B cell (primary cell): ENCODE data around the gene INTS12. TPM values are rescaled to one million over a fixed set of nuclear protein-coding genes. Genes with fewer than 3 reads are reported as not detected.

ENCODE experiments used
- ATAC-seq: fragments of 200-7000 bp; cut with Tn5 transposase; one replicate; pipeline ENCODE4 v1.10.0; 2021; ENCODE audit warnings: low read depth, mild to moderate bottlenecking, moderate number of reproducible peaks, moderate library complexity
- CTCF ChIA-PET: fragments of 350-600 bp; sonication (Branson Sonifier 250); formaldehyde crosslinking; loops from one replicate; lab custom pipeline; 2021; ENCODE audit warnings: antibody characterized with exemption, inconsistent platforms; lab: Charles Lee
- POLR2A ChIA-PET: fragments of 350-600 bp; sonication (Branson Sonifier 250); formaldehyde crosslinking; loops from one replicate; lab custom pipeline; 2021; ENCODE audit warnings: antibody characterized with exemption; lab: Charles Lee
- DNase-seq: peaks from one replicate; pipeline ENCODE4 v3.0.0; 2013
- H2AFZ ChIP-seq: 2 replicates; pipeline ENCODE4 v1.6.1; 2012; ENCODE audit warnings: mild to moderate bottlenecking, low read depth, low read length; ENCODE audit not compliant: insufficient read depth, poor library complexity, severe bottlenecking
- H3K27ac ChIP-seq, 2 donors: 1 replicate in 1 of 2; 2 replicates in 1 of 2; pipeline ENCODE4 v1.5.1; 2012 to 2013; ENCODE audit warnings: low read length in 2 of 2, mild to moderate bottlenecking in 2 of 2, moderate library complexity in 1 of 2
- H3K27me3 ChIP-seq, 4 experiments: fragments of 200-600 bp in 1 of 4; sonication (generic) in 1 of 4; replicated peaks in 1 of 4; 1 replicate in 2 of 4; 2 replicates in 2 of 4; pipeline versions ENCODE4 v1.6.1 to v1.7.0; 2013 to 2016; ENCODE audit warnings: low read length in 3 of 4, mild to moderate bottlenecking in 2 of 4, mixed read lengths in 1 of 4, moderate library complexity in 1 of 4; ENCODE audit not compliant: insufficient read depth in 4 of 4, control insufficient read depth in 3 of 4; ENCODE audit errors: control extremely low read depth in 1 of 4
- H3K36me3 ChIP-seq, 2 experiments: replicated peaks in 1 of 2; 1 replicate in 1 of 2; 2 replicates in 1 of 2; pipeline versions ENCODE4 v1.6.1 to v1.7.1; 2013; ENCODE audit warnings: low read length in 1 of 2; ENCODE audit not compliant: insufficient read depth in 2 of 2, control insufficient read depth in 1 of 2; ENCODE audit errors: control extremely low read depth in 1 of 2, extremely low read depth in 1 of 2
- H3K4me1 ChIP-seq, 2 donors: fragments of 200-600 bp in 1 of 2; sonication (generic) in 1 of 2; 1 replicate in 1 of 2; 2 replicates in 1 of 2; pipeline versions ENCODE4 v1.5.1 to v1.6.1; 2013 to 2017; ENCODE audit warnings: low read length in 2 of 2; ENCODE audit not compliant: control insufficient read depth in 2 of 2, insufficient read depth in 2 of 2
- H3K4me2 ChIP-seq: replicated peaks from 2 replicates; pipeline ENCODE3; 2012; ENCODE audit warnings: mild to moderate bottlenecking, low read depth, low read length; ENCODE audit not compliant: poor library complexity, severe bottlenecking
- H3K4me3 ChIP-seq, 5 experiments: fragments of 200-600 bp in 1 of 5; sonication (generic) in 1 of 5; 1 replicate in 3 of 5; 2 replicates in 2 of 5; pipeline versions ENCODE4 v1.5.1 to v1.7.0; 2011 to 2016; ENCODE audit warnings: low read length in 4 of 5, mild to moderate bottlenecking in 4 of 5, low read depth in 2 of 5, control low read depth in 1 of 5, moderate library complexity in 1 of 5; ENCODE audit not compliant: insufficient read depth in 1 of 5; ENCODE audit errors: control extremely low read depth in 1 of 5, extremely low read depth in 1 of 5
- H3K79me2 ChIP-seq: fragments of 200-600 bp; sonication (generic); one replicate; pipeline ENCODE4 v1.6.0; 2016; ENCODE audit warnings: low read length; ENCODE audit not compliant: control insufficient read depth, insufficient read depth
- H3K9ac ChIP-seq: fragments of 200-600 bp; sonication (generic); 2 replicates; pipeline ENCODE4 v1.6.1; 2017; ENCODE audit warnings: mild to moderate bottlenecking, low read length, moderate library complexity
- H3K9me3 ChIP-seq, 3 donors: one replicate each; pipeline versions ENCODE4 v1.6.1 to v1.7.1; 2013; ENCODE audit warnings: low read length in 2 of 3; ENCODE audit not compliant: control insufficient read depth in 2 of 3, insufficient read depth in 1 of 3; ENCODE audit errors: control extremely low read depth in 1 of 3
- H4K20me1 ChIP-seq: 2 replicates; pipeline ENCODE4 v1.6.0; 2012; ENCODE audit warnings: mild to moderate bottlenecking, low read length; ENCODE audit not compliant: insufficient read depth, control insufficient read depth, poor library complexity, severe bottlenecking
- H3K27ac Mint-ChIP-seq: one replicate; pipeline ENCODE4 v1.8.0; 2021; ENCODE audit warnings: mixed read lengths
- H3K27me3 Mint-ChIP-seq: one replicate; pipeline ENCODE4 v1.8.0; 2021; ENCODE audit warnings: mixed read lengths
- H3K4me1 Mint-ChIP-seq: one replicate; pipeline ENCODE4 v1.8.0; 2021; ENCODE audit warnings: mixed read lengths
- H3K4me3 Mint-ChIP-seq: one replicate; pipeline ENCODE4 v1.8.0; 2021; ENCODE audit warnings: mixed read lengths
- H3K9me3 Mint-ChIP-seq: one replicate; pipeline ENCODE4 v1.8.0; 2022; ENCODE audit warnings: mixed read lengths; ENCODE audit not compliant: insufficient read depth
- EZH2 ChIP-seq: IDR thresholded peaks from 2 replicates; pipeline ENCODE4 v1.6.1; 2012; ENCODE audit warnings: borderline replicate concordance, low read depth, mild to moderate bottlenecking, moderate library complexity, low read length; ENCODE audit not compliant: insufficient read depth, poor library complexity, severe bottlenecking
- WGBS: methylation state at CpG from one replicate; pipeline ENCODE4 v1.1.5; 2013; ENCODE audit warnings: missing lambda C conversion rate; ENCODE audit not compliant: insufficient coverage; 5-methylcytosine and 5-hydroxymethylcytosine counted together
- intact Hi-C: fragments of 100-400 bp; cut with micrococcal nuclease; formaldehyde crosslinking; loops from one replicate; pipeline ENCODE4 v1.10.0; 2022
- polyA plus RNA-seq: library from polyadenylated mRNA; depleted of rRNA; stranded (reverse); fragments of >200 nt; gene quantifications from 2 replicates; pipeline ENCODE4 v1.2.3, GENCODE V29; 2012
- total RNA-seq, 2 donors: library from RNA; stranded (reverse); fragments of 120-200 nt in 1 of 2; gene quantifications; 1 replicate in 1 of 2; 2 replicates in 1 of 2; pipeline versions ENCODE4 v1.2.3 to v1.2.4, GENCODE V29; 2013 to 2022
- TF ChIP-seq, protein P1 (sequence below): fragments of 200-600 bp; IDR thresholded peaks from one replicate; pipeline ENCODE4 v1.8.0; 2022; ENCODE audit warnings: antibody characterized with exemption, mild to moderate bottlenecking

INTS12 gene
- total and polyA plus RNA-seq, 2 donors (not counting 1 experiment from before 2014, with no cell fraction given): 19.1 to 21.6 TPM

DNA sequence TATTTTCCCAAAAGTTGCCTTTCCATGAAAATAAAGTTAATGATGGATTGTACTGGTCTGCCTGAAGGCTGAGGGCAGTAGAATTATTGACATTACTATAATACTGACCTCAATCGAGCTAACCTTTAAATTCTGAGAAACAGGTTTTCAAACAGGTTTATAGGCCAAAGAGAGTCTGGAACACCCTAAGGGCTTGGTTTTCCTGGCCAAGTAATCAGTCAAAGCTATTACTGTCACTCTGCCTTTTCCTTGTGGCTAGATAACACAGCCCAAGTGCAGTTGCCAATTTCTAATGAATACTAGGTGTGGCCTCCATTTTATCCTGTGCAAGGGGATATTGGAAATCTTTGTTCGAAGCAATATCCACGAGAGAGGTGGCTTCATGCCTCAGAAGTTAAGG, 75.2 kb downstream of the INTS12 start:
- POLR2A ChIA-PET: no interaction called here
- no peaks in the 10 kb centered on the region for H3K79me2 ChIP-seq
- H3K36me3 ChIP-seq: no peaks in the 10 kb centered on the region
- H3K4me1 ChIP-seq: peaks cover 7 to 12% of the 10 kb centered on the region in 2 donors
- no peak overlapping the region for H3K27ac ChIP-seq
- no peak overlapping the region for H3K9ac ChIP-seq
- H3K27ac Mint-ChIP-seq: no peak overlapping the region
- peaks cover 15% of the 10 kb centered on the region for H3K4me1 Mint-ChIP-seq
- 100% methylated on average over 2 of the region's 3 CpGs for WGBS
- TF ChIP-seq EZH2: no peak
- TF ChIP-seq, protein P1, sequence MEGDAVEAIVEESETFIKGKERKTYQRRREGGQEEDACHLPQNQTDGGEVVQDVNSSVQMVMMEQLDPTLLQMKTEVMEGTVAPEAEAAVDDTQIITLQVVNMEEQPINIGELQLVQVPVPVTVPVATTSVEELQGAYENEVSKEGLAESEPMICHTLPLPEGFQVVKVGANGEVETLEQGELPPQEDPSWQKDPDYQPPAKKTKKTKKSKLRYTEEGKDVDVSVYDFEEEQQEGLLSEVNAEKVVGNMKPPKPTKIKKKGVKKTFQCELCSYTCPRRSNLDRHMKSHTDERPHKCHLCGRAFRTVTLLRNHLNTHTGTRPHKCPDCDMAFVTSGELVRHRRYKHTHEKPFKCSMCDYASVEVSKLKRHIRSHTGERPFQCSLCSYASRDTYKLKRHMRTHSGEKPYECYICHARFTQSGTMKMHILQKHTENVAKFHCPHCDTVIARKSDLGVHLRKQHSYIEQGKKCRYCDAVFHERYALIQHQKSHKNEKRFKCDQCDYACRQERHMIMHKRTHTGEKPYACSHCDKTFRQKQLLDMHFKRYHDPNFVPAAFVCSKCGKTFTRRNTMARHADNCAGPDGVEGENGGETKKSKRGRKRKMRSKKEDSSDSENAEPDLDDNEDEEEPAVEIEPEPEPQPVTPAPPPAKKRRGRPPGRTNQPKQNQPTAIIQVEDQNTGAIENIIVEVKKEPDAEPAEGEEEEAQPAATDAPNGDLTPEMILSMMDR: no peak
- ATAC-seq (no peak), DNase-seq (no peak)
- no peaks in the 10 kb centered on the region for H3K9me3 Mint-ChIP-seq
- H2AFZ ChIP-seq: no peak overlapping the region
- H3K27me3 ChIP-seq: peaks cover 0 to 3% (median 0%) of the 10 kb centered on the region in 4 experiments
- H3K4me2 ChIP-seq: no peak overlapping the region
- no peaks in the 10 kb centered on the region for H3K27me3 Mint-ChIP-seq
- H3K4me3 ChIP-seq: no peak overlapping the region
- no peaks in the 10 kb centered on the region for H3K9me3 ChIP-seq
- CTCF ChIA-PET: no interaction called here
- no peak overlapping the region for H3K4me3 Mint-ChIP-seq
- intact Hi-C loops: no loop called here
- H4K20me1 ChIP-seq: no peaks in the 10 kb centered on the region

Other genes with a start within 250 kb of the INTS12 start
- 51.5 and 53.3 TPM in 2 replicates for gene PPA2, start 234.6 kb downstream of the INTS12 start, total RNA-seq
- 26.9 and 53.0 TPM in 2 replicates for gene PPA2, start 234.6 kb downstream of the INTS12 start, polyA plus RNA-seq
- not detected in 2 replicates for gene ARHGEF38, start 156.1 kb downstream of the INTS12 start, total RNA-seq
- gene ARHGEF38, start 156.1 kb downstream of the INTS12 start, polyA plus RNA-seq: not detected in 2 replicates
- 12.8 and 13.2 TPM in 2 replicates for gene GSTCD, start 95 bp upstream of the INTS12 start, total RNA-seq
- 5.0 and 5.4 TPM in 2 replicates for gene GSTCD, start 95 bp upstream of the INTS12 start, polyA plus RNA-seq
- gene NPNT, start 186.8 kb upstream of the INTS12 start, total RNA-seq: not detected in 2 replicates
- not detected in 2 replicates for gene NPNT, start 186.8 kb upstream of the INTS12 start, polyA plus RNA-seq